Fibroblast of skin of right biceps (primary cell): ENCODE data around the gene TNFSF10.
"Not testable (repeated sequence)": the region's sequence is repeated elsewhere in the genome, so short reads cannot be mapped to it uniquely, and the experiment has no call there.

Experiments
- DNase-seq: peaks from one replicate; pipeline ENCODE4 v3.0.0-alpha.2; 2013

The TNFSF10 gene

GRCh38 chr3:172522871-172523818 is at the start of gene TNFSF10:
Gene TNFSF10, minus strand, starts transcription at chr3:172523430. Its CDS starts 46 bp downstream, at chr3:172523384.
- DNase-seq, result no peak

DNA sequence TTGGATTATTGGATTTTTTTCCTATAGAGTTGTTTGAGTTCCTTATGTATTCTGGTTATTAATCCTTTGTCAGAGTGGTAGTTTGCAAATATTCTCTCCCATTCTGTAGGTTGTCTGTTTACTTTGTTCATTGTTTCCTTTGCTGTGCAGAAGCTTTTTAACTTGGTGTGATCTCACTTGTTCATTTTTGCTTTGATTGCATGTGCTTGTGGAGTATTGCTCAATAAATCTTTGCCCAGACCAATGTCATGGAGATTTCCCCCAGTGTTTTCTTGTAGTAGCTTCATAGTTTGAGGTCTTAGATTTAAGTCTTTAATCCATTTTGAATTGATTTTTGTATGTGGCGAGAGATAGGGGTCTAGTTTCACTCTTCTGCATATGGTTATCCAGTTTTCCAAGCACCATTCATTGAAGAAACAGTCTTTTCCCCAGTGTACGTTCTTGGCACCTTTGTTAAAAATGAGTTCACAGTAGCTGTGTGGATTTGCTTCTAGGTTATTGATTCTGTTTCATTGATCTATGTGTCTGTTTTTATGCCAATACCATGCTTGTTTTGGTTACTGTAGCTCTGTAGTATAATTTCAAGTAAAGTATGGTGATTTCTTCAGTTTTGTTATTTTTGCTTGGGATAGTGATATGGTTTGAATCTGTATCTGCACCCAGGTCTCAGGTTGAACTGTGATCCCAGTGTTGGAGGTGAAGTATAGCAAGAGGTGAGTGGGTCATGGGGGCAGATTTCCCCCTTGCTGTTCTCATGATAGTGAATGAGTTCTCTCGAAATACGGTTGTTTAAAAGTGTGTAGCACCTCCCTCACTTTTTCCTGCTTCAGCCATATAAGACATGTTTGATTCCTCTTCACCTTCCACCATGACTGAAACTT is 46.1 kb upstream of the TNFSF10 start:
- no peak for DNase-seq

DNA sequence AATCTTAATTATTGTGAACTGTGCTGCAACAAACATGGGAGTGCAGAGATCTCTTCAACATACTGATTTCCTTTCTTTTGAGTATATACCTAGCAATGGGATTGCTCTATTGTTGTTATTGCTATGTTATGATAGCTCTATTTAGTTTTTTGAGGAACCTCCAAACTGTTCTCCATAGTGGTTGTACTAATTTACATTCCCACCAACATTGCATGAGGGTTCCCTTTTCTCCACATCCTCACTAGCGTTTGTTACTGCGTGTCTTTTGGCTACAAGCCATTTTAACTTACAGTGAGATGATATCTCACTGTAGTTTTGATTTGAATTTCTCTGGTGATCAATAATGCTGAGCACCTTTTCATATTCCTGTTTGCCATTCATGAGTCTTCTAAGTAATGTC is 45.5 kb upstream of the TNFSF10 start:
- DNase-seq, result no peak

DNA sequence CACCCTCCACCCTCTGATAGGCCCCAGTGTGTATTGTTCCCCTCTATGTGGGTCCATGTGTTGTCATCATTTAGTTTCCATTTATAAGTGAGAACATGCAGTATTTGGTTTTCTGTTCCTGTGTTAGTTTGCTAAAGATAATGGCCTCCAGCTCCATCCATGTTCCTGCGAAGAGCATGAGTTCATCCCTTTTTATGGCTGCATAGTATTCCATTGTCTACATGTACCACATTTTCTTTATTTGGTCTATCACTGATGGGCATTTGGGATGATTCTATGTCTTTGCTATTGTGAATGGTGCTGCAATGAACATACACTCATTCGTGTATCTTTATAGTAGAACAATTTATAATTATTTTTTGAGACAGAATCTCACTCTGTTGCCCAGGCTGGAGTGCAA is 43.6 kb upstream of the TNFSF10 start:
- DNase-seq, result not testable (repeated sequence)

- DNase-seq, result no peak
Measured at GRCh38 chr3:172564499-172564898, 41.3 kb upstream of the TNFSF10 start.

DNA sequence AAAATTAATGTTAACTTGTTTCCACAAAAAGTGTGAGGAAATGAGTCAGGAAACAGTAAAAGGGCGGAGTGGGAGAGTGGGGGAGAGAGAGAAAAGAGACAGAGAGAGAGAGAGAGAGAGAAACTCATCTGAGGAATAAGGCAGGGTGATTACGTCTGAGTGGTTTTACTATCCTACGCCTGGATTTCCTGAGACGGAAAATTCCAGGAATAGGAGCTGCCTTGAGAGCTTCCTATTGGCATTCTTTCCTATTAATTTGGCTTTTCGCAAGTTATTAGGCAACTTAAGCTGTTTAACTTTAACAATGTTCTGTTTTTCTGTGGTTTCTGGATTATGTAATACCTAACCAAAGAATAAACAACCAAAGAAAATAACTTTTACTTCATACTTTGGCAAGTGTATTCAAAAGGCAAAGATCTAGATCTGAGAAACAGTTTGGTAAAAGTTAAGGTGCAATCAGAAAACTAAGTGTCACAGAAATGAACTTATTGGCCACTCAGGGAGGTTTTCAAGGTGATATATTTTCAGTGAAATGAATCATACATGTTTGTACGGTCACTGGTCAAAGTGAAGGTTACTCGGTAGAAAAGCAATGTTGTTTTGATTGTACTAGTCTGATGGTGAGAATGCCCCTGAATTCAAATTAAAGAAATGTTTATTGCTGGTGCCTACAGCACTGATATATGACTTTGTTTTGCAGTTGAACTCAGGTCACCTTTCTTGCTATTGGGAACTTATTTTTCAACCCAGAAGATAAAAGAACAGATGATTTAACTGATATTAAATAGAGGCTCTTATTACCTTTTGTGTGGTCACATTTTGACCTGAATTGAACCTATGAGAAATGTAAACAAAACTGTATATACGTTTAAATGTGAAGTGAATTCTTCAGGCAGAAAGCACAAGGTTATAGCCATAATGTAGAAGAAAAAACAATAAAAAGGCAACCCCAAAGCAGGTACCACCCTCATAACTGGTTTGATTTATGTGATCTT is 39.9 kb upstream of the TNFSF10 start:
- DNase-seq, result peak; percentile 62

- DNase-seq, result no peak
Measured at GRCh38 chr3:172561897-172562640, 38.8 kb upstream of the TNFSF10 start.

DNA sequence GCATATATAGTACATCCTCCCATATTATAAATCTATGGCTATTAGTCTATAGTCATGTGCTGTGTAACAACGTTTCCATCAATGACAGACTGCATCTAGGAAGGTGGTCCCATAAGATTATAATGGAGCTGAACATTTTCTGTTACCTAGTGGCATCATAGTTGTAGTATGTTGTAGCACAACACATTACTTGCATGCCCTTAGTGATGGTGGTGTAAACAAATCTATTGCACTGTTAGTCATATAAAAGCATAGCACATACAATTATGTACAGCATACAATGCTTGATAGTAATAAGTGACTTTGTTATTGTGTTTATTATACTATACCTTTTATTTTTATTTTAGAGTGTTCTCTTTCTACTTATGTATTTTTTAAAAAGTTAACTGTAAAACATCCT is 37.4 kb upstream of the TNFSF10 start:
- DNase-seq, result no peak

GRCh38 chr3:172560026-172560425 is 36.8 kb upstream of the TNFSF10 start:
- DNase-seq, result no peak

DNA sequence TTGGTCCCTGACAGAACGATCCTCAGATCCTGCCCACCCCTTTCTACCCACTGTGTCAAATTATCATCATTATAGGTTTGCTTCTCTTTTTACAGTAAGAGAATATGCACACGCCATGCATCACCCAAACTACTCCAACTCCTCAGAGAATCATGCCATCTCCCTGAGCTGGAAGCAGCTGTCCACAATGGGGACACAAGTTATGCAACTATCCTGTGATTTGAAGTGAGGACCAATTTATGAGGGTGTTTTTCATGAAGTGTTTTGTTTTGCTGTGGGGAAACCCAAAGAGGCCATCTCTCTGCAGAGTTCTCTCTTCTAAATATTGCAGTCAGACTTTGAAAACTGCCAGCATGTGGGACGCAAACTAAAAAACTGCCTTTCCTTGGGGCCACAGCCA is 35.8 kb upstream of the TNFSF10 start:
- DNase-seq, result no peak

GRCh38 chr3:172557515-172558220 is 34.4 kb upstream of the TNFSF10 start:
- peak; percentile 9 for DNase-seq

GRCh38 chr3:172553526-172554252 is 30.5 kb upstream of the TNFSF10 start:
- no peak for DNase-seq

DNA sequence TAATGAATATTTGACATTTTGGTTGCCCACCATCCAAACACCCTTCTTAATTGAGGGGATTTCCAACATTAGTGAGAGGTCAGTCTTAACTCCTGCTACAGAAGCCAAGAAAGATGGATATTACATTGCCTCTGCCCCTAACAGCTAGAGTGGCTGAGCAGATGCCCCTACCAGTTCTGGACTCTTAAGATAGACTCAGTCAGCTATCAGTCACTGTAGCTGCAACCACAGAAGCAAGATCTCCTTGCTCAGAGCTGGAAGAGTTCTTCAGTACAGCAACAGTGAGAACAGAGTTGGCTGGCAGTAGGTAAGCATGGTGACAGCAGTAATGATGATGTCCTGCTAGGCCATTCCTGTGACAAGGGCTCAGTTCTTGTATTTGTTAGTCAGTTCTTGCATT is 29.4 kb upstream of the TNFSF10 start:
- no peak for DNase-seq

DNA sequence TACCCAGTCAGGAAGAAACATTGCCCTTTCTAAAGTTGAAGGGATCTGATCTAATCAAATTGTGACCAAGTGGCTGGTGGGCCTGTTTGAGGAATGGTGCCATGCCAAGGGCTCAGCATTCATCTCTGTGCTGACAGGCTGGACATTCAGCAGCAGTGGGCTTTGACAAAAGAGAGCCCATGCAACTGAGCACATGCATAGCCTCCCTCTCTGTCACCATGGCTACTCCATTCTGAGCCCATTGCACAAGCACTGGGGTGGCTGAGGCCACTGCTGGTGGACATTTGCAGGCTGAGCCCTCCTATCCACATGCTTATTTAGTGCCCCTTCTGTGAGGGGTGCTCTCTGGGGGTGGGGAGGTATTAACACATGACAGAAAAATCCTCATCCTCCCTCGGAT is 28.6 kb upstream of the TNFSF10 start:
- no peak for DNase-seq

- DNase-seq, result peak; percentile 79
Measured at GRCh38 chr3:172550347-172550943, 27.2 kb upstream of the TNFSF10 start.

- no peak for DNase-seq
Measured at GRCh38 chr3:172549144-172549543, 25.9 kb upstream of the TNFSF10 start.

DNA sequence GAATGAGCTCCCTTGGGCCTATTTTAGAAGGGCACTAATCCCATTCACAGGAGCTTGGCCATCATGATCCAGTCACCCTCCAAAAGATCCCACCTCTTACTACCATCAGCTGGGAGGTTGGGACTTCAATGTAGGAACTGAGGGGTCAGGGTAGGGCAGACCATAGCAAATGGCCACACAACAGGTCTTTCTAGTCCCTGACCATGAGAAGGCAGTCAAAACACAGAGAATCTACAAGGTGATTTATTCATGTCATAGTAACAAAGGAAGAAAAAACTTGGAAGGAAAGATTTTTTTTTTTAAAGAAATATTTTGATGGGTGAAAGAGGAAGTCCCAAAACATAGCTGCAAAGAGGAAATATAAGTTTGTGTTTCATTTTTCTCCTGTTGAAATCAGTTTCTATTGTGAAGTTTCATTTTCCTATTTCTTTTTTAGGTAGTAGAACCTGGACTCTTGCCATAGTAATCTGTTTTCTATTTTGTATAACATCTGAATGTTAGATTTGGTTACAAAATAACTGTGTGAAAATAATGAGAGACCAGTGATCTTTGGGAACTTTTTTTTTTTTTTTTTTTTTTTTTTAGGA is 23.5 kb upstream of the TNFSF10 start:
- no peak for DNase-seq

- DNase-seq, result no peak
Measured at GRCh38 chr3:172546105-172546504, 22.9 kb upstream of the TNFSF10 start.

GRCh38 chr3:172544404-172544803 is 21.2 kb upstream of the TNFSF10 start:
- DNase-seq, result no peak
